Stimulated activated CD4-positive, alpha-beta T cell treated with anti-CD3 and anti-CD28 coated beads, Interleukin-1b, Interleukin-23, amount 100 ng/mL, for 24 hours (primary cell): ENCODE results near the gene IGSF23.
"Not testable (repeated sequence)": the region's sequence is repeated elsewhere in the genome, so short reads cannot be mapped to it uniquely, and the experiment has no call there.

ENCODE experiments used
- DNase-seq, 4 experiments: peaks; one replicate each; pipeline ENCODE4 v3.0.0-alpha.2; 2020; ENCODE audit warnings: low read depth in 4 of 4, low spot score in 1 of 4

Gene IGSF23

GRCh38 chr19:44611812-44612295, 1.5 kb upstream of the IGSF23 start:
- DNase-seq: no peak

- DNase-seq: no peak
Observed at GRCh38 chr19:44614313-44614712, 950 bp downstream of the IGSF23 start.

GRCh38 chr19:44615863-44616247, 2.5 kb downstream of the IGSF23 start:
- no peak for DNase-seq

- DNase-seq: no peak
Observed at GRCh38 chr19:44617110-44617880, 3.9 kb downstream of the IGSF23 start.

GRCh38 chr19:44618640-44619357, 5.4 kb downstream of the IGSF23 start:
- no peak for DNase-seq

- no peak for DNase-seq
Observed at GRCh38 chr19:44620667-44621066, 7.3 kb downstream of the IGSF23 start.

GRCh38 chr19:44621367-44621766, 8.0 kb downstream of the IGSF23 start:
- DNase-seq: no peak

- DNase-seq: no peak
Observed at GRCh38 chr19:44623080-44623479, 9.7 kb downstream of the IGSF23 start.

GRCh38 chr19:44623626-44624025, 10.3 kb downstream of the IGSF23 start:
- no peak for DNase-seq

- DNase-seq: no peak
Observed at GRCh38 chr19:44624840-44625354, 11.5 kb downstream of the IGSF23 start.

GRCh38 chr19:44625637-44626036, 12.3 kb downstream of the IGSF23 start:
- DNase-seq: not testable (repeated sequence)

GRCh38 chr19:44626048-44626624, 12.8 kb downstream of the IGSF23 start:
- DNase-seq: no peak

- DNase-seq: no peak
Observed at GRCh38 chr19:44627631-44628030, 14.3 kb downstream of the IGSF23 start.

GRCh38 chr19:44628793-44629192, 15.4 kb downstream of the IGSF23 start:
- DNase-seq: no peak

- DNase-seq: not testable (repeated sequence)
Observed at GRCh38 chr19:44631611-44632010, 18.2 kb downstream of the IGSF23 start.

- DNase-seq: not testable (repeated sequence)
Observed at GRCh38 chr19:44634058-44634457, 20.7 kb downstream of the IGSF23 start.

- DNase-seq: no peak
Observed at GRCh38 chr19:44634785-44635184, 21.4 kb downstream of the IGSF23 start.

GRCh38 chr19:44635581-44636438, 22.4 kb downstream of the IGSF23 start:
- DNase-seq: no peak

- no peak for DNase-seq
Observed at GRCh38 chr19:44636439-44637389, 23.4 kb downstream of the IGSF23 start.

GRCh38 chr19:44637390-44637764, 24.0 kb downstream of the IGSF23 start:
- DNase-seq: no peak
